Epithelial cell of prostate (primary cell): ENCODE measurements around the gene UBQLN1.

ENCODE experiments used
- DNase-seq: peaks from one replicate; pipeline ENCODE4 v3.0.0-alpha.2; 2011; ENCODE audit warnings: low read depth, low spot score
- H3K27ac ChIP-seq: fragments of 450-650 bp; 2 replicates; pipeline ENCODE4 v1.5.1; 2017; ENCODE audit warnings: mild to moderate bottlenecking

Gene UBQLN1

DNA sequence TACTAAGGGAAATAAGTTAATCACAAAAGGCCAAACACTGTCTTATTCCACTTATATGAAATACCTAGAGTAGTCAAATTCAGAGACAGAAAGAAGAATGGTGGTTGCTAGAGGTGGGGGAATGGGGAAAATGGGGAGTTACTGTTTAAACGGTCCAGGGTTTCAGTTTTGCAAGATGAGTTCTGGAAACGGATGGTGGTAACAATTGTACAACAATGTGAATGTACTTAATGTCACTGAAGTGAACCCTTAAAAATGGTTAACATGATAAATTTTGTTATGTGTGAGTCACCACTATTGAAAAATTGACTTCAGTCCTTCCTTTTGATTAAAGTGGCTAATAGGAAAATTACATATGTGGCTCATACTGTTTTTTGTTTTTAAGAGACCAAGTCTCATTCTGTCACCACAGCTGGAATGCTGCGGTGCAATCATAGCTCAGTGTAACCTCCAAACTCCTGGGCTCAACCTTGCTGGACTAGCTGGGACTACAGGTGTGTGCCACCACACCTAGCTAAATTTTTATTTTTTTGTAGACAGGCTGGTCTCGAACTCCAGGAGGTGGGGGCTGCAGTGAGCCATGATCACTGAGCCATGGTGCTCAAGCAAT, 8.7 kb downstream of the UBQLN1 start:
- H3K27ac ChIP-seq = no peak overlapping the region
- no peak for DNase-seq

DNA sequence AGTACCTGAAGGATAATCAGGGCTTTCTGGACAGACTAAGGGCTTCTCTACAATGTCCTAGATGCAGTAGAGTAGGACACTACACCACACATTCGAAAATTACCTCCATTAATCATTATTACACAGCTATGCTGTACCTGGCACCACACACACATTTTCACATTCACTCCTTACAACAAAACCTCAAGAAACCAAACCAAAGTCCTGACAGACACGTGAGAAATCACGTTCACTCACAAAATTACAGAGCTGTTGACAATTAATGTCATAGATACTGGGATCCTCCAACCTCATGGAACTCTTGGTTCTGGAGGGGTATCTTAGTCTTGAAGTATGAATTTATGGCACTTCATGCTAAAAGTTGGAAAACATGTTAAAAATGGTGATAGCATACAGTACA, 16.3 kb downstream of the UBQLN1 start:
- H3K27ac ChIP-seq = no peak overlapping the region

GRCh38 chr9:83688921-83689320, 18.8 kb downstream of the UBQLN1 start:
- no peak for DNase-seq
- no peak overlapping the region for H3K27ac ChIP-seq

More for the DNA sequence above, 16.3 kb downstream of the UBQLN1 start:
- no peak for DNase-seq

- H3K27ac ChIP-seq = no peak overlapping the region
- DNase-seq = no peak
These were observed 26.3 kb downstream of the UBQLN1 start for GRCh38 chr9:83681490-83681889.

GRCh38 chr9:83680233-83680632, 27.5 kb downstream of the UBQLN1 start:
- no peak for DNase-seq
- H3K27ac ChIP-seq = no peak overlapping the region

DNA sequence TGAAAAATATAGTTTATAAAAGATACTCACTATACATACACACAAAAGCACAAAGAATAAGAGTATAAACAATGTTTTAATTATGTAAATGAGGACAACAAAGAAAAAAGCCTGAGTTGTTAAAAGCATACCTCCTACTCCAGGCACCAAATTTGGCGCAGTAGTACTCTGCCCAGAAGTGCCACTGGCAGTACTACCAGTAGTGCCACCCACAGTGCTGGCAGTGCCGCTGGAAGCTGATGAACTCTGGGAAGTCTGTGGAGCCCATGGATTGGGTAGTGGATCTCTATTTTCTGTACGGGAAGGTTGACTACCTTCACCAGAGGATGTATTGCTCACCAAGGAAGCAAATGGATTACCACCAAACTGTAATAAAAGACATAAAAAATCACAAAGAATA, 30.2 kb downstream of the UBQLN1 start:
- no peak for DNase-seq
- H3K27ac ChIP-seq = no peak overlapping the region

DNA sequence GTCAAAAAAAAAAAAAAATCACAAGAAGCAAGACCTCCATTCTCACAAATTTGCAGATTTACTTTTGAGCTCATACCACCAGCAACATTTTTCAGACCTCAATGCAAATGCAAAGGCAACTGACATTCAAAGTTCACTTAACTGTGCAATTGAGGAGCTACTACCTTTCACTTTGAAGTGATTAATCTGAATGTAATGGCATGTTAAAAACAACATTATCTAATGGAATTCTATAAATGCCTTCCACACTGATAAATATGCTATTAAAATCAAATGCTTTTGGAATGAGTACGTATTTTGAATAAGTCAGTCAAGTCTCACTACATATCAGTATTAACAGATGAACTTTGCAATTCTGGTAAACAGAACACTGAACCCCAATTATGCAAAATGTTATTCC, 32.3 kb downstream of the UBQLN1 start:
- no peak for DNase-seq
- H3K27ac ChIP-seq = no peak overlapping the region

GRCh38 chr9:83671451-83671850, 36.3 kb downstream of the UBQLN1 start:
- H3K27ac ChIP-seq = no peak overlapping the region
- no peak for DNase-seq

GRCh38 chr9:83670381-83670780, 37.4 kb downstream of the UBQLN1 start:
- no peak for DNase-seq
- no peak overlapping the region for H3K27ac ChIP-seq

DNA sequence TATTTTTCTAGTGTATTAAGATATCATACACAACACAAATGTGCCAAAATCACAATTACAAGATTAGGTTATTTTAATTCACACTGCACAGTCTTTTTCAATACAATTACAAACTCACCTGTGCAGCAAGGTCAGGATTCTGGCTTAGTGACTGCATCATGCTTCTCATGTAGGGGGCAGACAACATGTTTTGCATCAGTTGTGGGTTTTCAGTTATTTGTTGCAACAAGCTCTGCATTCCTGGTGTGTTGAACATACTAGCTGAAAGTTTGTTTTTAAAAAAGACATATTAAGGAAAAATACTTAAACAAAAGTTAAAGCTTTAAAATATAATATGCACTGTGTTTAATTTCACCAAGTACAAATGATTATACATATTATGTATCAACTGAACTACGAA, 38.7 kb downstream of the UBQLN1 start:
- no peak overlapping the region for H3K27ac ChIP-seq
- DNase-seq = no peak

DNA sequence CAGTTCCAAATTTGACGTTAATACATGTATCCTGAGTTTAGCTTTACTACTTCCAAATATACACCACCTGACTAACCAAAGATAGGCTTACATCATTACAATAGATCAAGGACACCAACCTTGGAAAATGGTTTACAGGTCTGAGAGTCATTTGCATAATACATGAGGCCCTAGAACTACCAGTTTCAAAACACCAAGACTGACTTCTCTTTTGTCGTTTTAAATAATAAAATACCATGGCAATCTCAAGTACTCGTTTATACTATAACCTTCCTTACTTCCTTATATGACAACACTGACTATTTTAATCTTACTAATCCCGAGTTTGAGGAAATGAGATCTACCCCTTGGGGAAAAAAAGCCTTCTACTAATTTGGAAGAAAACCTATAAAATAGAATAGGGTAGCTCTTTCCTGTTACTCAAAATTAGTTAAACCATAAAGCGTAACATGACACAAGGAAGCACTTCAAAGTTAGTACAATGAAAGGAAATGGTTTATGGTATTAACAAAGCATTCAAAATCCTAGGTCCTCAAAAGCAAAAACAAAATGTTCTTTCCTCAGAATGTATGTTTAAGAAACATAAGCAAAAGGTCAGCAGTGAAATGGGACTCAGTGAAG, 42.1 kb downstream of the UBQLN1 start:
- no peak overlapping the region for H3K27ac ChIP-seq
- no peak for DNase-seq

- H3K27ac ChIP-seq = no peak overlapping the region
- DNase-seq = no peak
These were observed 44.8 kb downstream of the UBQLN1 start for GRCh38 chr9:83662933-83663332.

DNA sequence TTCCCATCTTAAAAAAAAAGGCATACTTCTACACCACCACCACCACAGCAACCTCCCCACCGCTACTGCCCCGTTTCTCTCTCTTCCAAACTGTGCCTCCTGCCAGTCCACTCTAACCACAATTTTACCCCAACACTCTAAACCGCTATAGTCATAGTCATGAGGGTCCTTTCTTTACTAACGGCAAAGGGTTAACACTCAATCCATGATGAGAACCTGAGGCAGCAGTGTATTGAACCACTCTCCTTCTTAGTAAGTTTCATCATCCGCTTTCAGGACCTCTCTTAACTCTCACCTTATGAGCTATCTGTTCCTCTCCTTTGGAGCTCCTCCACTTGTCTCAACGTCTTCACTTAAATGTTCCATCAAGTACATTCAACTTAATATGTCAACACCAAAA, 50.8 kb downstream of the UBQLN1 start:
- no peak for DNase-seq
- no peak overlapping the region for H3K27ac ChIP-seq

DNA sequence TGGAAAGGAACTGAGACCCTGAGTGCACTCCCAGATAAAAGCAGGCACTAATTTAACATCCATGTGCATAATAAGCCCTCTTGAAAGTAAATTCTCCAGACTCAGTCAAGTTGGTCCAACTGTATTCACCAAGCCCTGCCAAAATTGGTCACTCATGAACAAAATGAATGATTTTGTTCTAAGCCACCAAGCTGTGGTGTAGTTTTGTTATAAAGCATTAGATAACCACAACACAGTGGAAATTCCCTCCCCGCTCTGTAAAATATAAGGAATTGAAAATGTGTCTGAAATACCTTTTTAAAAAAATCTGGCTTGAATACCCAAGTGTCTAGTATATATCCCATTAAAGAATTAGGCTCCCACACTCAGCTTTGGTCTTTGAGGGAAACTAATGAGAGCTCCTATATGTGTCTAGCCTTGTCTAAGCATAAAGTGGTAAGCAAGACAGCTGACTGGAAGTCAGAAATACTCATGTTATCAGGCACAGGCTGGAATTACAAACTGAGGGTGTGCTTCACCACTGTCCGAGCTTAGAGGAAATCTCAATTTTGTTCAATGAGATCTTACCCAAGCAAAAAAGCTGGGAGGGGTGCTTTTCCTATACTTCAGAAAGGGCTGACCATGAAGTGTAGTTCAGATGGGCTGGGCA, 51.6 kb downstream of the UBQLN1 start:
- DNase-seq = no peak
- no peak overlapping the region for H3K27ac ChIP-seq

- no peak for DNase-seq
- H3K27ac ChIP-seq = no peak overlapping the region
These were observed 52.3 kb downstream of the UBQLN1 start for GRCh38 chr9:83655433-83655832.

DNA sequence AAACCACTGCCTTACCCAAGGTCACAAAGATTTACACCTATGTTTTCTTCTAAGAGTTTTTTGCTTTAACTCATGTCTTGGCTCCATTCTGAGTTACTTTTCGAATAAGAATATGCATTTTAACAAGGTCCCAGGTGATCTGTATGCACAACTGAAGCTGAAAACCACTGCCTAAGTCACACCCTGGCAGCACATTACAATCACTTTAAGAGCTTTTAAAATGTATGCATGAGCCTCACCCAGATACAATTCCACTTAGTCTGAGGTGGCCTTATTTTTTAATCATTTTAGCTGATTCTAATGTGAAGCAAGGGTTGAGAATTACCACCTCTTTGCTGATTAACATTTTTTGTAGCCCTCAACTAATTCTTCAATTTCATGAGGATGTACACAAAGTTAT, 55.3 kb downstream of the UBQLN1 start:
- no peak for DNase-seq
- no peak overlapping the region for H3K27ac ChIP-seq

GRCh38 chr9:83651558-83651957, 56.2 kb downstream of the UBQLN1 start:
- H3K27ac ChIP-seq = no peak overlapping the region
- DNase-seq = no peak

- DNase-seq = no peak
These were observed 58.2 kb downstream of the UBQLN1 start for GRCh38 chr9:83649515-83649914.

DNA sequence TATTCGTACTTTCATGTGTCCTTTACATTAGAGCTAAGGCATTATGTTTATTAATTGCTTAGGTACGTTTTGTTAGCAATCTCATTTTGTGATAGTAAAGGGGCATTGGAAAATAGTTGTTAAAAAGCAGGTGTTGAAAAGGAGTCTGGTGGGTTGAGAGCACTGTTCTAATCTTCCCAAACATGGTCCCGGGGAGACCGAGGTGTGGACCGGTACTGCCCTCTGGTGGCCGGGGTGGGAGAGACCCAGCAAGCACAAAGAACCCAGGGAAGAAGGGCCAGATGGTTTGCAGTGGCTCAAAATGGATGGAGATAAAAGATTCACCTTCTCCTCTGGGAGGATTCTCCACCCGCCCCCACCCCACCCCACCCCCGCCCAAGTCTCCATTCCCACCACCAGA, 58.7 kb downstream of the UBQLN1 start:
- no peak overlapping the region for H3K27ac ChIP-seq
- DNase-seq = no peak

More at GRCh38 chr9:83649515-83649914, 58.2 kb downstream of the UBQLN1 start:
- no peak overlapping the region for H3K27ac ChIP-seq

GRCh38 chr9:83646500-83647239, 61.1 kb downstream of the UBQLN1 start:
- no peak overlapping the region for H3K27ac ChIP-seq
- DNase-seq = no peak

GRCh38 chr9:83642793-83643192, 65.0 kb downstream of the UBQLN1 start:
- H3K27ac ChIP-seq = no peak overlapping the region

More at GRCh38 chr9:83642793-83643192, 65.0 kb downstream of the UBQLN1 start:
- no peak for DNase-seq
